ENCODE results near the gene USP48. TPM values are rescaled to one million over a fixed set of nuclear protein-coding genes. Genes with fewer than 3 reads are reported as not detected.
"Not testable (repeated sequence)": the region's sequence is repeated elsewhere in the genome, so short reads cannot be mapped to it uniquely, and the experiment has no call there.

The USP48 gene
- total RNA-seq, 2 donors from 2014 or later = 47.1 to 51.3 TPM

DNA sequence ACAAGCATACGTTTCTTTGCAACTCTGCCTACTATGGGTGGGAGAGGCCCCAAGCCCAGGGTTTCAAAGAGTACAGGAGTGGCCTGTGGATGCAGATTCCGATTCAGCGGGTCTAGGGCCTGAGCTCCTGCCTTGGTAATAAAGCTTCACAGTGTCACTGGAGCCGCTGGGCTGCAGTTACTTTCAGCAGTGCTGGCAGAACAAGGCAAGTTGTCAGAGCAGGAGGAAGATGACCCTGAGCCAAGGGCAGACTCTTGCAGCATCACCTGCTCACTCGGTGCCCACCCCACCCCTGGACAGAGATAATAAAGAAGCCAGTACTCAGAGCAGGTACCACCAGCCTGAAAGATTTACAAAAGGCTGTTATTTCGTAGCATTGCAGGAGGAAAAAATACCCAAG lies 105.8 kb downstream of the USP48 start:
- no peaks in the 10 kb centered on the region for H3K27me3 ChIP-seq
- TF ChIP-seq, protein P1, sequence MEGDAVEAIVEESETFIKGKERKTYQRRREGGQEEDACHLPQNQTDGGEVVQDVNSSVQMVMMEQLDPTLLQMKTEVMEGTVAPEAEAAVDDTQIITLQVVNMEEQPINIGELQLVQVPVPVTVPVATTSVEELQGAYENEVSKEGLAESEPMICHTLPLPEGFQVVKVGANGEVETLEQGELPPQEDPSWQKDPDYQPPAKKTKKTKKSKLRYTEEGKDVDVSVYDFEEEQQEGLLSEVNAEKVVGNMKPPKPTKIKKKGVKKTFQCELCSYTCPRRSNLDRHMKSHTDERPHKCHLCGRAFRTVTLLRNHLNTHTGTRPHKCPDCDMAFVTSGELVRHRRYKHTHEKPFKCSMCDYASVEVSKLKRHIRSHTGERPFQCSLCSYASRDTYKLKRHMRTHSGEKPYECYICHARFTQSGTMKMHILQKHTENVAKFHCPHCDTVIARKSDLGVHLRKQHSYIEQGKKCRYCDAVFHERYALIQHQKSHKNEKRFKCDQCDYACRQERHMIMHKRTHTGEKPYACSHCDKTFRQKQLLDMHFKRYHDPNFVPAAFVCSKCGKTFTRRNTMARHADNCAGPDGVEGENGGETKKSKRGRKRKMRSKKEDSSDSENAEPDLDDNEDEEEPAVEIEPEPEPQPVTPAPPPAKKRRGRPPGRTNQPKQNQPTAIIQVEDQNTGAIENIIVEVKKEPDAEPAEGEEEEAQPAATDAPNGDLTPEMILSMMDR (IDR thresholded peaks at IDR 0.05) = no peak
- DNase-seq = no peak
- H3K4me1 ChIP-seq = no peaks in the 10 kb centered on the region
- H3K9ac ChIP-seq (ENCODE audit: low read depth in 2 of 2, low read length in 2 of 2) = no peak overlapping the region
- intact Hi-C loops (cut with DNase I) = no loop called here
- H3K9me3 ChIP-seq = no peaks in the 10 kb centered on the region
- H3K4me3 ChIP-seq = no peak overlapping the region
- no peaks in the 10 kb centered on the region for H3K36me3 ChIP-seq
- no peak overlapping the region for H3K27ac ChIP-seq

DNA sequence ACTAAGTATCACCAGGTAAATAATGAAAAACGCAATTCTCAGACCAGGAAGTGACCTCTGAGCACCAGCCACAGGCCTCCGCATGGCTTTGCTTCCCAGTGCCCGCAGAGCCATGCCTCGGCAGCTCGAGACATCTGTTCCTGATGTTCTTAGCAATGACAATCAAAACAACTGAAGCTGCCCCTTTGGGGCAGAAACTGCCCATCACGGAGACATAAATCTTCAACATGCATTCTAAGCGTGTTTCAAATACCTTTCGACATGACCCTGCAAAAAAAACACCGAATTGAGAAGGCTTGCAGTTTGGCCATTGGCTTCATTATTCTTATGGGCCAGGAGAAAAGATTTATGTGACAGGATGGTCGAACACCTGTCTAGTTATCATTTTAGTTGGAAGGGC lies 108.0 kb downstream of the USP48 start:
- Histone ChIP-seq H3K9me3 (no peaks in the 10 kb centered on the region), H3K4me3 (no peak overlapping the region), H3K4me1 (no peaks in the 10 kb centered on the region), H3K9ac (ENCODE audit: low read depth in 2 of 2, low read length in 2 of 2) (no peak overlapping the region), H3K36me3 (no peaks in the 10 kb centered on the region), H3K27ac (no peak overlapping the region), H3K27me3 (no peaks in the 10 kb centered on the region)
- no peak for DNase-seq
- intact Hi-C loops (cut with DNase I) = no loop called here
- TF ChIP-seq, protein P1 (IDR thresholded peaks at IDR 0.05) = no peak

DNA sequence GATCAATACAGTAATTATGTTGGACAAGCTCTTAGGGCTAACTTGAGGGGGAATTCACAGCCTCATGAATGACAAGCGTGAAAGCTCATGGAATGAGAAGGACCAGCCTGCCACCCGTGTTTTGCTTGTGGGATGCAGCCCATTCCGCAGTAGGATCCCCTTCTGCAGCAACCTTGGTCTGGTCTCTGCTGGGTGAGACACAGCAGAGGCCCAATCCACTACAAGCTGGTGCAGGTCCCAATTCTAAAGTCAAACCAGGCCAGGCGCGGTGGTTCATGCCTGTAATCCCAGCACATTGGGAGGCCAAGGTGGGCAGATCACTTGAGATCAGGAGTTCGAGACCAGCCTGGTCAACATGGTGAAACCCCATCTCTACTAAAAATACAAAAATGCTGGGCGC lies 109.1 kb downstream of the USP48 start:
- H3K27me3 ChIP-seq; H3K36me3 ChIP-seq; H3K27ac ChIP-seq; H3K9ac ChIP-seq (ENCODE audit: low read depth in 2 of 2, low read length in 2 of 2); H3K9me3 ChIP-seq; intact Hi-C loops (cut with DNase I); DNase-seq; H3K4me3 ChIP-seq; H3K4me1 ChIP-seq: not testable (repeated sequence)

DNA sequence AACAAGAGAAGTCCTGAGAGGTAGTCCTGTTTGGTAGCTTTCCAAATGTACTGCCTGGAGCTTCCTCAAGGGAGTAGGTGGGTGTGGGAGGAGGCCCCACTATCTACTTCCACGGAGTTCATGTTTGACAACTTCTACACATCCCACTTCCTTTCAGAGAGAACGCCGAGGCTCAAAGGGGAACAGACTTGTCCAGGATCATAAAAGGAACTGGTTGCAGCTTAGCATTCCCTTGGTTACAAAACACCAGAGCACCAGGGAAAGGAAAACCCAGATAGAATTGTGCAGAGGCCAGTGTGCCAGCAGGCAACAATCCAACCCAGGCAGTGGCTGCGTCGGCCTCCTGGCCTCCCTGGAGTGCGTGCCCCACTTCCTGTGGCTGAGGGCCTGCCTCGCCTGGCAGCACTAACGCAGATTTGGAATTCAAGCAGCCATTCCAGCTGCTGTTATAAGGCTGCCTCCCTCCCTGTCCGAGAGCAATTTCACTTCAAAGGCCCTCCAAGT lies 109.6 kb downstream of the USP48 start:
- Histone ChIP-seq H3K36me3 (no peaks in the 10 kb centered on the region), H3K4me3 (no peak overlapping the region), H3K27ac (no peak overlapping the region), H3K9ac (ENCODE audit: low read depth in 2 of 2, low read length in 2 of 2) (no peak overlapping the region), H3K9me3 (no peaks in the 10 kb centered on the region), H3K4me1 (peaks cover 9% of the 10 kb centered on the region), H3K27me3 (peaks cover 11% of the 10 kb centered on the region)
- TF ChIP-seq, protein P1 (IDR thresholded peaks at IDR 0.05) = no peak
- intact Hi-C loops (cut with DNase I) = no loop called here
- DNase-seq = peak; percentile 33

DNA sequence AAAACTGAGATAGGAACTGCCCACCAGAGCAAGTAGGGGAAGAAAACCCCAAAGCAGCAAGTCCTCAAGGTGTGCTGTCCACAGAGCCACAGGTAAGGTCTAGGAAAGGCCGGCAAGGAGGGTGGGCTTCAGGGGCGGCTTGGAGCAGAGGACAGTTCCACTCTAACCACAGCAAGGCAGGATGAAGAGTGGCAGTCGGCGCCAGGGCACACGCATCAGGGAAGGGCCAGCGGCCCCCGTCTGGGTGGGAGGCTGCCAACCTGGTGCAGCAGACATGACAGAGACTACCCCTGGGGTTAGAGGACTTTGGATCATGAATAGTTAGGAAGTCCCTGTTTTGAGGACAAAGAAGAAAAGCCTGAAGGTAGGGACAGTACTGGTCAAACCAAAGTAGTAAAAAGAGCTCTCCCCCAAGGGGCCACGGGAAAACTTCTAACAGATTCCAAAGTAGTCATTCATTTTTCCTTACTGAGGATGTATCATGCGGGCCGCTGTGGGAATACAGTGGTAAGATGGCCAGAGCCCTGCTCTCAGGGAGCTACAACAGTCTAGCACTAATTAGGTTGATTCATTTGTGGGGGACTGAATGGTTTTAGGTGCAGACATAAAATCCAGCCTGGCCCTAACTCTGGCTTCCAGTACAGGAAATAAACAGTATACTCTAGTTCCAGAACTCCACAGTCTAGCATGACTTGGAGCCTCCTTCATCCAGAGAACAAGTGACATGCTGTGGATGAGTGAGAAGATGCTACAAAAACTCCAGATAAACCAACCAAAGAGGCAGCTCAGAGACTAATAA lies 110.3 kb downstream of the USP48 start:
- H3K4me1 ChIP-seq = peaks cover 9% of the 10 kb centered on the region
- TF ChIP-seq, protein P1 (IDR thresholded peaks at IDR 0.05) = no peak
- no peak overlapping the region for H3K9ac ChIP-seq (ENCODE audit: low read depth in 2 of 2, low read length in 2 of 2)
- H3K27ac ChIP-seq = no peak overlapping the region
- intact Hi-C loops (cut with DNase I) = no loop called here
- H3K9me3 ChIP-seq = no peaks in the 10 kb centered on the region
- no peak for DNase-seq
- H3K36me3 ChIP-seq = no peaks in the 10 kb centered on the region
- H3K27me3 ChIP-seq = peaks cover 17% of the 10 kb centered on the region
- no peak overlapping the region for H3K4me3 ChIP-seq

DNA sequence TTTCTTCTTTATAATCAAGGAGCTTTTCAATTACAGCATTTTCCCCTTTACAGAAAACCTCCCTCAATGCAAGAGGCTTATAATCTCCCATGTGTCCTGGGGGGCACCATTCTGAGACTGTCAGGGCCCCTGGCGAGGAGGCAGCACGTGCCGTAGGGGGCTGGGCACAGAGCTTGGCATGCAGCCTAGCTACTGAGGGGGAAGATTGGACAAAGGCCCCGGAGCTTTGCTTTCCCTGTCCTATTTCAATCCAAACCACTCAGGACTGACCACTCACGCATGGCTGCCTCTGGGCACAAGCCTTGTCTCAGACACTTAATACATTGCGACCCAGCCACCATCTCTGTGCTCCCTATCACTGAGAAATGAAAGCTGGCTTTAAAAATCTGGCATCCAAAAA lies 111.0 kb downstream of the USP48 start:
- Histone ChIP-seq H3K27ac (no peak overlapping the region), H3K4me3 (no peak overlapping the region), H3K9me3 (no peaks in the 10 kb centered on the region), H3K27me3 (peaks cover 18% of the 10 kb centered on the region), H3K4me1 (peaks cover 9% of the 10 kb centered on the region), H3K9ac (ENCODE audit: low read depth in 2 of 2, low read length in 2 of 2) (no peak overlapping the region), H3K36me3 (no peaks in the 10 kb centered on the region)
- TF ChIP-seq, protein P1 (IDR thresholded peaks at IDR 0.05) = no peak
- no peak for DNase-seq
- intact Hi-C loops (cut with DNase I) = no loop called here
